Ovary (tissue), 3 donors: ENCODE results near the gene RASA3.

Source experiments
- CTCF ChIP-seq, 3 donors: fragments of 450-650 bp in 2 of 3; fragments of 200-600 bp in 1 of 3; IDR thresholded peaks; one replicate each; pipeline versions ENCODE4 v1.5.1 to v1.8.0; 2016 to 2022; ENCODE audit warnings: antibody characterized with exemption in 3 of 3, mild to moderate bottlenecking in 1 of 3
- EP300 ChIP-seq: sonication (generic); formaldehyde crosslinking; IDR thresholded peaks from one replicate; pipeline ENCODE4 v1.6.1; 2017; ENCODE audit warnings: antibody characterized with exemption
- POLR2A ChIP-seq: fragments of 450-650 bp; IDR thresholded peaks from one replicate; pipeline ENCODE4 v1.6.1; 2017; ENCODE audit warnings: antibody characterized with exemption, mild to moderate bottlenecking, moderate library complexity
- donor health status: DM: no; HTN: no; CAD: no.

DNA sequence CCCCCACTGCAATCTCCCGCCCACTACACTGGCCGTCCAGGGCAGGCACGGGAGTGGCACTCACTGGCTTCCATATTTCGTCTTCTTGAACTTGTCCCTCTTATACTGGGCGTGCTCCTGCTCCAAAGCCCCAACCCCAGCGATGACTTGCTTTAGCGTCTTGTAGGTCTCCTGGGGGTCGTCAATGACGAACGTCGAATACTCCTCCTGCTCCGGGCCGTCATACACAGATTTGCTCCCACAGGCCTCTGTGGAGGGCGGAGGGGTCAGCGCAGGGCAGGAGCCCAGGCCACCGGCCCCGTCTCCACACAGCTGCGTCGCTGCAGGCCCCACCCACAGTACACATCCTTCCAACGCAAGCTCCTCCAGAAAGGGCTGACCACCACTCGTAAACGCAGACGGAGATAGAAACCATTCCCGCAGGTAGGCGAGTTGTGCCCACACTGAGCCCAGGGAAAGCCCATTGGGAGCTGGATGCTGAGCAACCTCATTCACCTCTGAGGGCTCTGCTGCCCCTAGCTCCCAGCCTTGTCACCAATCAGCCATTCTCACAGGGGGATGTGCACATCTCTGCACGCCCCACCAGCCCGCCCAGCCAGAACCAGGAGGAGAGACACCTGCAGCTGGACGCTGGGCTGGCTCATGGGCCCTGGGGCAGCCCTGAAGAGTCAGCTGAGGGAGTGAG lies 150.7 kb downstream of the RASA3 start:
- TF ChIP-seq POLR2A (no peak), CTCF (IDR thresholded peaks at IDR 0.05) (no peak), EP300 (no peak)
